BE2C (cell line): ENCODE measurements around the gene AFP.

Experiments used
- DNase-seq: peaks from one replicate; pipeline ENCODE4 v3.0.0-alpha.2; 2020
- H3K27me3 ChIP-seq: fragments of 250-450 bp; sonication (Bioruptor Pico); 2 replicates; pipeline ENCODE4 v1.5.1; 2020; ENCODE audit warnings: mild to moderate bottlenecking
- H3K36me3 ChIP-seq: fragments of 250-450 bp; sonication (Bioruptor Pico); 2 replicates; pipeline ENCODE4 v1.5.1; 2020; ENCODE audit warnings: mild to moderate bottlenecking
- H3K4me1 ChIP-seq: fragments of 250-450 bp; sonication (Bioruptor Pico); 2 replicates; pipeline ENCODE4 v1.5.1; 2020
- H3K4me3 ChIP-seq: 2 replicates; pipeline ENCODE4 v1.5.1; 2011; ENCODE audit warnings: low read depth, low read length
- H3K9me3 ChIP-seq: fragments of 250-450 bp; sonication (Bioruptor Pico); 2 replicates; pipeline ENCODE4 v1.5.1; 2020
- CTCF ChIP-seq: IDR thresholded peaks from 2 replicates; pipeline ENCODE4 v1.5.1; 2012; ENCODE audit warnings: mild to moderate bottlenecking, low read depth, low read length

Gene AFP

GRCh38 chr4:73439445-73439844, 3.4 kb downstream of the AFP start:
- H3K36me3 ChIP-seq = no peaks in the 10 kb centered on the region
- no peaks in the 10 kb centered on the region for H3K9me3 ChIP-seq
- H3K4me1 ChIP-seq = no peaks in the 10 kb centered on the region
- TF ChIP-seq CTCF = no peak
- H3K27me3 ChIP-seq = peaks cover 16% of the 10 kb centered on the region
- no peak for DNase-seq
- H3K4me3 ChIP-seq = no peak overlapping the region

GRCh38 chr4:73439991-73440390, 4.0 kb downstream of the AFP start:
- Histone ChIP-seq H3K27me3 (peaks cover 16% of the 10 kb centered on the region), H3K36me3 (no peaks in the 10 kb centered on the region), H3K9me3 (no peaks in the 10 kb centered on the region), H3K4me1 (no peaks in the 10 kb centered on the region), H3K4me3 (no peak overlapping the region)
- no peak for DNase-seq
- TF ChIP-seq CTCF = no peak

GRCh38 chr4:73440653-73441052, 4.6 kb downstream of the AFP start:
- Histone ChIP-seq H3K4me1 (no peaks in the 10 kb centered on the region), H3K9me3 (no peaks in the 10 kb centered on the region), H3K27me3 (peaks cover 16% of the 10 kb centered on the region), H3K36me3 (no peaks in the 10 kb centered on the region), H3K4me3 (no peak overlapping the region)
- DNase-seq = no peak
- no peak for TF ChIP-seq CTCF

- Histone ChIP-seq H3K27me3 (peaks cover 18% of the 10 kb centered on the region), H3K4me1 (no peaks in the 10 kb centered on the region), H3K36me3 (no peaks in the 10 kb centered on the region), H3K9me3 (no peaks in the 10 kb centered on the region), H3K4me3 (no peak overlapping the region)
- no peak for DNase-seq
- no peak for TF ChIP-seq CTCF
These were observed 6.3 kb downstream of the AFP start for GRCh38 chr4:73442275-73442674.

GRCh38 chr4:73443224-73443623, 7.2 kb downstream of the AFP start:
- Histone ChIP-seq H3K27me3 (peaks cover 20% of the 10 kb centered on the region), H3K4me1 (no peaks in the 10 kb centered on the region), H3K4me3 (no peak overlapping the region), H3K36me3 (no peaks in the 10 kb centered on the region), H3K9me3 (no peaks in the 10 kb centered on the region)
- DNase-seq = no peak
- TF ChIP-seq CTCF = no peak

GRCh38 chr4:73445383-73446335, 9.6 kb downstream of the AFP start:
- no peak for TF ChIP-seq CTCF
- no peaks in the 10 kb centered on the region for H3K9me3 ChIP-seq
- peaks cover 20% of the 10 kb centered on the region for H3K27me3 ChIP-seq
- no peaks in the 10 kb centered on the region for H3K36me3 ChIP-seq
- DNase-seq = no peak
- no peak overlapping the region for H3K4me3 ChIP-seq
- no peaks in the 10 kb centered on the region for H3K4me1 ChIP-seq
